ENCODE measurements around the gene KRTAP4-1.
A peak's percentile ranks its signal among the peaks of the same experiment; 100 is the strongest.
"Not testable (repeated sequence)": the region's sequence is repeated elsewhere in the genome, so short reads cannot be mapped to it uniquely, and the experiment has no call there.

Gene KRTAP4-1

GRCh38 chr17:41171886-41172285, 12.8 kb downstream of the KRTAP4-1 start:
- no peak for DNase-seq (ENCODE audit: low read depth)

- DNase-seq (ENCODE audit: low read depth) = no peak
Measured at GRCh38 chr17:41168121-41168520, 16.6 kb downstream of the KRTAP4-1 start, which contains the start of gene KRTAP4-3. Gene KRTAP4-3 (minus strand): TSS chr17:41168221. CDS start chr17:41168172, 49 bp downstream.

GRCh38 chr17:41167561-41167960, 17.1 kb downstream of the KRTAP4-1 start:
- DNase-seq (ENCODE audit: low read depth) = no peak

GRCh38 chr17:41163828-41164227, 20.9 kb downstream of the KRTAP4-1 start:
- DNase-seq (ENCODE audit: low read depth) = no peak

- no peak for DNase-seq (ENCODE audit: low read depth)
Measured at GRCh38 chr17:41160648-41161047, 24.1 kb downstream of the KRTAP4-1 start, which contains the start of gene KRTAP4-4. Gene KRTAP4-4 (minus strand): TSS chr17:41160748. CDS start chr17:41160691, 57 bp downstream.

GRCh38 chr17:41160190-41160589, 24.5 kb downstream of the KRTAP4-1 start:
- not testable (repeated sequence) for DNase-seq (ENCODE audit: low read depth)

GRCh38 chr17:41153856-41154255, 30.9 kb downstream of the KRTAP4-1 start:
- no peak for DNase-seq (ENCODE audit: low read depth)

- no peak for DNase-seq (ENCODE audit: low read depth)
Measured at GRCh38 chr17:41151525-41151924, 33.2 kb downstream of the KRTAP4-1 start.

GRCh38 chr17:41150026-41150425, 34.7 kb downstream of the KRTAP4-1 start:
- DNase-seq (ENCODE audit: low read depth) = no peak

GRCh38 chr17:41149652-41149985, 35.1 kb downstream of the KRTAP4-1 start, which contains the start of gene KRTAP4-5:
Gene KRTAP4-5 (minus strand): TSS chr17:41149825. CDS start chr17:41149767, 58 bp downstream.
- no peak for DNase-seq (ENCODE audit: low read depth)

- not testable (repeated sequence) for DNase-seq (ENCODE audit: low read depth)
Measured at GRCh38 chr17:41148971-41149651, 35.6 kb downstream of the KRTAP4-1 start.

- no peak for DNase-seq (ENCODE audit: low read depth)
Measured at GRCh38 chr17:41147531-41148204, 37.0 kb downstream of the KRTAP4-1 start.

- no peak for DNase-seq (ENCODE audit: low read depth)
Measured at GRCh38 chr17:41145261-41145660, 39.5 kb downstream of the KRTAP4-1 start.

GRCh38 chr17:41144846-41145245, 39.9 kb downstream of the KRTAP4-1 start:
- DNase-seq (ENCODE audit: low read depth) = no peak

GRCh38 chr17:41141361-41141760, 43.4 kb downstream of the KRTAP4-1 start:
- no peak for DNase-seq (ENCODE audit: low read depth)

GRCh38 chr17:41140360-41141131, 44.2 kb downstream of the KRTAP4-1 start, which contains the start of gene KRTAP4-6:
Gene KRTAP4-6 (minus strand): TSS chr17:41140544. CDS start chr17:41140487, 57 bp downstream.
- peak; percentile 74 for DNase-seq (ENCODE audit: low read depth)

GRCh38 chr17:41139865-41140264, 44.8 kb downstream of the KRTAP4-1 start:
- DNase-seq (ENCODE audit: low read depth) = not testable (repeated sequence)

Data from GM04503 (cell line).